ENCODE data around the gene MARK3. TPM values are rescaled to one million over a fixed set of nuclear protein-coding genes. Genes with fewer than 3 reads are reported as not detected.

MARK3 gene
- total and polyA plus RNA-seq, 2 of the 13 experiments (the other 11 are each of a cell fraction or from before 2014, with no cell fraction given) = 47.7 to 56.6 TPM

DNA sequence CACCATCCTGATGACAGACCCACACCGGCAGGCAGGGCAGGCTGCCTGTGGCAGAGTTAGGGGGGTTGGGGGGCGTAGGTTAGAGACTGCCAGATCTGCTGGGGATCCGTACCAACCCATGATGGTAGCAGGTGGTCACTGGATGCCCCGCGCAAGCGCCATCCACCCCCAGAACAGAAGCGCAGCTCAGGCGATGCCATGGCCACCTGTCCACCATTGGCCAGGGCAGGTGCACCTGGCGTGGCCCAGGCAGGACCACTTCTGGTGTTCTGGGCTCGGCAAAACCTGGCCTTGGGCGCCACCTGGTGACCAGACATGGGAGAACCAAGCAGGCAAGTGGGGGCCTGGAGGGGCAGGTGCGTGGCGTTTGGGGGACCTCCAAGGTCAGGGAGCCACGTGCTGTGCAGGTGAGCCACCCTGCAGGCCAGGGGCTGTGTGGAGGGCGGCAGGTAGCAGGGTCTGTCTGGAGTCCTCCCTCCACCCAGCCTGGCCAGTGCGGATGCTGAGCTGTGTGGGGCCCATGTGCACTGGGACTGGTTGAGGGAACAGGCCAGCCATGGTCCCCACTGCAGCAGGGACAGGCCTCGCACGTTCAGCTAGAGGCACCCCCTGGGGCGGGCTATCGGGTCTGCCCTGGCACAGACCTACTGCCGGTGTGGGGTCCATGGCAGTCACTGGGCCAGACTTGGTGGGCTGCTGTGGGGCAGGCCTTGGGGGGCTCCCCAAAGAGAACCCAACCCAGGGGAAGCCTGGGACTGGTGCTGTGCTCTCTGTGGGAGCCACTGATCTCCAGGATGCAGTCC is 161.6 kb downstream of the MARK3 start (continued):
- TF ChIP-seq MTF1 (CRISPR knock-in tag; IDR thresholded peaks at IDR 0.05) (no peak), ZNF17 (CRISPR knock-in tag; IDR thresholded peaks at IDR 0.05) (no peak), FOXK1 (CRISPR knock-in tag; IDR thresholded peaks at IDR 0.05; ENCODE audit: borderline replicate concordance, low read depth) (no peak), IRF2 (CRISPR knock-in tag; IDR thresholded peaks at IDR 0.05) (peak; percentile 53; the same call in 1 of the 2 replicates), ARNT (IDR thresholded peaks at IDR 0.05) (no peak), KLF9 (CRISPR knock-in tag; IDR thresholded peaks at IDR 0.05; ENCODE audit: low read depth) (no peak), SP1 (IDR thresholded peaks at IDR 0.05) (no peak), SP1 (CRISPR knock-in tag; IDR thresholded peaks at IDR 0.05) (no peak), ATM (IDR thresholded peaks at IDR 0.05; ENCODE audit: borderline replicate concordance) (no peak), SRSF4 (IDR thresholded peaks at IDR 0.05; ENCODE audit: low read depth, low read length, poor library complexity, severe bottlenecking) (no peak), ATF2 (CRISPR knock-in tag; IDR thresholded peaks at IDR 0.05) (no peak), CCDC6 (CRISPR knock-in tag; IDR thresholded peaks at IDR 0.05) (no peak), TRIM24 (CRISPR knock-in tag; IDR thresholded peaks at IDR 0.05) (no peak), ZNF407 (CRISPR knock-in tag; IDR thresholded peaks at IDR 0.05; ENCODE audit: not compliant biosample characterization) (no peak), GRHL1 (CRISPR knock-in tag; conservative IDR thresholded peaks at IDR 0.05) (no peak), ZNF224 (CRISPR knock-in tag; IDR thresholded peaks at IDR 0.05) (no peak), ZC3H13 (CRISPR knock-in tag; IDR thresholded peaks at IDR 0.05) (no peak), ZNF235 (CRISPR knock-in tag; IDR thresholded peaks at IDR 0.05; ENCODE audit: borderline replicate concordance) (no peak)
